GM10266 (cell line): ENCODE results near the gene LDLRAD2.

Experiments used
- DNase-seq: peaks from one replicate; pipeline ENCODE4 v3.0.0; 2012; ENCODE audit errors: extremely low spot score
- CTCF ChIP-seq: IDR thresholded peaks from 2 replicates; pipeline ENCODE4 v1.5.1; 2012; ENCODE audit warnings: mild to moderate bottlenecking, low read depth; ENCODE audit not compliant: control insufficient read depth, insufficient read depth; ENCODE audit errors: missing control alignments

The LDLRAD2 gene

GRCh38 chr1:21841852-21842466 is 29.9 kb downstream of the LDLRAD2 start:
- no peak for TF ChIP-seq CTCF
- DNase-seq = no peak

GRCh38 chr1:21842606-21843162 is 30.6 kb downstream of the LDLRAD2 start:
- no peak for TF ChIP-seq CTCF
- no peak for DNase-seq

GRCh38 chr1:21843208-21843607 is 31.1 kb downstream of the LDLRAD2 start:
- TF ChIP-seq CTCF = no peak
- DNase-seq = no peak

- no peak for DNase-seq
- no peak for TF ChIP-seq CTCF
These were observed 31.9 kb downstream of the LDLRAD2 start for GRCh38 chr1:21843996-21844395.

- TF ChIP-seq CTCF = no peak
- no peak for DNase-seq
These were observed 33.9 kb downstream of the LDLRAD2 start for GRCh38 chr1:21845646-21846641.

- DNase-seq = no peak
- TF ChIP-seq CTCF = no peak
These were observed 35.4 kb downstream of the LDLRAD2 start for GRCh38 chr1:21847223-21848205.
